ENCODE data around the gene ERRFI1. TPM values are rescaled to one million over a fixed set of nuclear protein-coding genes. Genes with fewer than 3 reads are reported as not detected.

ERRFI1 gene
- total RNA-seq, 1 donor from 2014 or later = 92.8 TPM

- peaks cover 41% of the 10 kb centered on the region for H3K4me1 ChIP-seq
- H3K36me3 ChIP-seq = no peaks in the 10 kb centered on the region
- TF ChIP-seq CTCF (IDR thresholded peaks at IDR 0.05) = no peak
- H3K9me3 ChIP-seq = no peaks in the 10 kb centered on the region
- no peak overlapping the region for H3K27ac ChIP-seq
- ATAC-seq (no peak), DNase-seq (no peak)
- peak overlapping the region; percentile 4 for H3K4me3 ChIP-seq
- no peaks in the 10 kb centered on the region for H3K27me3 ChIP-seq
- intact Hi-C loops (cut with DNase I) = loop anchor here (10.0 kb wide), 1 partner anchor 293 kb away; the partner anchor contains the start of gene SLC45A1
Measured at GRCh38 chr1:8021676-8022266, 4.3 kb downstream of the ERRFI1 start.

- intact Hi-C loops (cut with DNase I) = loop anchor here (10.0 kb wide), 1 partner anchor 295 kb away; the partner anchor contains the start of gene SLC45A1
- H3K9me3 ChIP-seq = no peaks in the 10 kb centered on the region
- DNase-seq = no peak
- TF ChIP-seq CTCF (IDR thresholded peaks at IDR 0.05) = no peak
- H3K27ac ChIP-seq = no peak overlapping the region
- H3K4me3 ChIP-seq = no peak overlapping the region
- no peaks in the 10 kb centered on the region for H3K36me3 ChIP-seq
- peaks cover 55% of the 10 kb centered on the region for H3K4me1 ChIP-seq
- no peaks in the 10 kb centered on the region for H3K27me3 ChIP-seq
- peak; percentile 80 for ATAC-seq
Measured at GRCh38 chr1:8020032-8020431, 6.1 kb downstream of the ERRFI1 start.

GRCh38 chr1:8019229-8019620 is 6.9 kb downstream of the ERRFI1 start:
- H3K4me3 ChIP-seq = no peak overlapping the region
- no peak for ATAC-seq
- intact Hi-C loops (cut with DNase I) = no loop called here
- no peaks in the 10 kb centered on the region for H3K9me3 ChIP-seq
- H3K27me3 ChIP-seq = no peaks in the 10 kb centered on the region
- peaks cover 6% of the 10 kb centered on the region for H3K36me3 ChIP-seq
- no peak overlapping the region for H3K27ac ChIP-seq
- no peak for DNase-seq
- peaks cover 59% of the 10 kb centered on the region for H3K4me1 ChIP-seq
- TF ChIP-seq CTCF (IDR thresholded peaks at IDR 0.05) = no peak

GRCh38 chr1:8018492-8019228 is 7.4 kb downstream of the ERRFI1 start:
- Histone ChIP-seq H3K27ac (peak overlapping the region; percentile 6), H3K4me3 (no peak overlapping the region)
- intact Hi-C loops (cut with DNase I) = no loop called here

GRCh38 chr1:8017495-8018197 is 8.5 kb downstream of the ERRFI1 start:
- no peak overlapping the region for H3K4me3 ChIP-seq
- ATAC-seq = no peak
- intact Hi-C loops (cut with DNase I) = no loop called here

More at GRCh38 chr1:8018492-8019228, 7.4 kb downstream of the ERRFI1 start:
- no peak for TF ChIP-seq CTCF (IDR thresholded peaks at IDR 0.05)
- DNase-seq (no peak), ATAC-seq (no peak)
- H3K27me3 ChIP-seq = no peaks in the 10 kb centered on the region
- H3K36me3 ChIP-seq = peaks cover 12% of the 10 kb centered on the region
- H3K9me3 ChIP-seq = no peaks in the 10 kb centered on the region
- H3K4me1 ChIP-seq = peaks cover 59% of the 10 kb centered on the region

More at GRCh38 chr1:8017495-8018197, 8.5 kb downstream of the ERRFI1 start:
- DNase-seq = no peak
- Histone ChIP-seq H3K36me3 (peaks cover 22% of the 10 kb centered on the region), H3K9me3 (no peaks in the 10 kb centered on the region), H3K4me1 (peaks cover 59% of the 10 kb centered on the region), H3K27ac (no peak overlapping the region), H3K27me3 (no peaks in the 10 kb centered on the region)
- TF ChIP-seq CTCF (IDR thresholded peaks at IDR 0.05) = no peak
